Caco-2 (cell line): ENCODE data around the gene RBM4B. TPM values are rescaled to one million over a fixed set of nuclear protein-coding genes. Genes with fewer than 3 reads are reported as not detected.

Experiments used
- BruUV-seq: library from RNA; stranded (reverse); fragments of 400-500 nt; replicated peaks from 2 replicates; lab custom pipeline; 2021; lab: Mats Ljungman, UMichigan
- CTCF ChIA-PET: fragments of 300-600 bp; sonication (Branson Sonifier 250); formaldehyde crosslinking; loops from one replicate; lab custom pipeline; 2022; ENCODE audit warnings: antibody characterized with exemption; lab: Charles Lee
- POLR2A ChIA-PET: fragments of 300-600 bp; sonication (Branson Sonifier 250); formaldehyde crosslinking; loops from one replicate; lab custom pipeline; 2022; ENCODE audit warnings: antibody characterized with exemption; lab: Charles Lee
- DNase-seq, 2 experiments: peaks; one replicate each; pipeline versions ENCODE4 v3.0.0 to v3.0.0-alpha.2; 2020 to 2022
- H3K27me3 ChIP-seq: replicated peaks from 2 replicates; pipeline ENCODE4 v1.6.0; 2011; ENCODE audit warnings: low read length; ENCODE audit not compliant: control insufficient read depth, insufficient read depth
- H3K36me3 ChIP-seq: 2 replicates; pipeline ENCODE4 v1.5.1; 2011; ENCODE audit warnings: low read length; ENCODE audit not compliant: control insufficient read depth, insufficient read depth
- H3K4me1 ChIP-seq: fragments of 250-450 bp; sonication (Bioruptor Pico); 2 replicates; pipeline ENCODE4 v1.5.1; 2020; ENCODE audit warnings: mild to moderate bottlenecking
- H3K4me3 ChIP-seq: 2 replicates; pipeline ENCODE4 v1.5.1; 2011; ENCODE audit warnings: low read depth, mild to moderate bottlenecking, control low read depth, low read length
- H3K9me3 ChIP-seq: fragments of 250-450 bp; sonication (Bioruptor Pico); 2 replicates; pipeline ENCODE4 v1.5.1; 2020; ENCODE audit warnings: mild to moderate bottlenecking, moderate library complexity
- H3K27ac Mint-ChIP-seq: one replicate; pipeline ENCODE4 v1.8.0; 2022; ENCODE audit warnings: mixed read lengths; ENCODE audit not compliant: unreplicated experiment
- H3K27me3 Mint-ChIP-seq: one replicate; pipeline ENCODE4 v1.8.0; 2022; ENCODE audit warnings: mixed read lengths; ENCODE audit not compliant: insufficient read depth, unreplicated experiment
- H3K36me3 Mint-ChIP-seq: one replicate; pipeline ENCODE4 v1.8.0; 2022; ENCODE audit warnings: mild to moderate bottlenecking, mixed read lengths; ENCODE audit not compliant: insufficient read depth, unreplicated experiment
- H3K4me1 Mint-ChIP-seq: one replicate; pipeline ENCODE4 v1.8.0; 2022; ENCODE audit warnings: low read depth, mixed read lengths; ENCODE audit not compliant: unreplicated experiment
- H3K4me3 Mint-ChIP-seq: one replicate; pipeline ENCODE4 v1.8.0; 2022; ENCODE audit warnings: mild to moderate bottlenecking, moderate library complexity, mixed read lengths; ENCODE audit not compliant: unreplicated experiment
- H3K9me3 Mint-ChIP-seq: one replicate; pipeline ENCODE4 v1.8.0; 2022; ENCODE audit warnings: mixed read lengths; ENCODE audit not compliant: unreplicated experiment
- CTCF ChIP-seq, 2 experiments: fragments of 200-600 bp in 1 of 2; IDR thresholded peaks; 1 replicate in 1 of 2; 2 replicates in 1 of 2; pipeline versions ENCODE4 v1.5.1 to v1.8.0; 2011 to 2022; ENCODE audit warnings: antibody characterized with exemption in 1 of 2, control low read depth in 1 of 2, inconsistent platforms in 1 of 2, low read depth in 1 of 2, low read length in 1 of 2, mild to moderate bottlenecking in 1 of 2, moderate library complexity in 1 of 2; ENCODE audit not compliant: insufficient read depth in 1 of 2, severe bottlenecking in 1 of 2, unreplicated experiment in 1 of 2
- intact Hi-C: fragments of 100-400 bp; cut with micrococcal nuclease; formaldehyde crosslinking; loops from one replicate; pipeline ENCODE4 v1.10.0; 2022; ENCODE audit not compliant: unreplicated experiment
- total RNA-seq: library from RNA; stranded (reverse); gene quantifications from 2 replicates; pipeline ENCODE4 v1.2.3, GENCODE V29; 2022

RBM4B gene
- total RNA-seq, 1 experiment from 2014 or later = 45.8 TPM

- Mint-ChIP-seq H3K36me3 (peaks cover 41% of the 10 kb centered on the region), H3K4me3 (no peak overlapping the region), H3K27me3 (no peaks in the 10 kb centered on the region), H3K27ac (no peak overlapping the region), H3K4me1 (peaks cover 11% of the 10 kb centered on the region), H3K9me3 (no peaks in the 10 kb centered on the region)
- H3K36me3 ChIP-seq = peaks cover 6% of the 10 kb centered on the region; the same call in 1 of the 2 replicates
- no peak overlapping the region for H3K4me3 ChIP-seq
- ChIA-PET CTCF (interaction anchor here (0.8 to 1.3 kb wide), 4 partner anchors 125 to 177 kb away, joined by 3 read pairs; no protein-coding TSS in a partner anchor), POLR2A (no interaction called here)
- no peaks in the 10 kb centered on the region for H3K9me3 ChIP-seq
- DNase-seq = no peak
- H3K4me1 ChIP-seq = peaks cover 16% of the 10 kb centered on the region
- TF ChIP-seq CTCF (IDR thresholded peaks at IDR 0.05; ENCODE audit: insufficient read depth in 1 of 2, low read depth in 1 of 2, low read length in 1 of 2, severe bottlenecking in 1 of 2, unreplicated experiment in 1 of 2) = no peak
- no TSS peak for BruUV-seq
- intact Hi-C loops = no loop called here
- no peaks in the 10 kb centered on the region for H3K27me3 ChIP-seq
These were observed 15.2 kb upstream of the RBM4B start for GRCh38 chr11:66692871-66693331.

- Mint-ChIP-seq H3K27me3 (no peaks in the 10 kb centered on the region), H3K27ac (no peak overlapping the region), H3K9me3 (no peaks in the 10 kb centered on the region), H3K4me1 (peaks cover 11% of the 10 kb centered on the region), H3K4me3 (no peak overlapping the region), H3K36me3 (peaks cover 41% of the 10 kb centered on the region)
- Histone ChIP-seq H3K9me3 (no peaks in the 10 kb centered on the region), H3K36me3 (peaks cover 6% of the 10 kb centered on the region; the same call in 1 of the 2 replicates), H3K4me3 (no peak overlapping the region), H3K4me1 (peaks cover 16% of the 10 kb centered on the region), H3K27me3 (no peaks in the 10 kb centered on the region)
- intact Hi-C loops = no loop called here
- ChIA-PET POLR2A (no interaction called here), CTCF (interaction anchor here (0.8 to 1.3 kb wide), 4 partner anchors 126 to 177 kb away, joined by 3 read pairs; no protein-coding TSS in a partner anchor)
- no peak for TF ChIP-seq CTCF (IDR thresholded peaks at IDR 0.05; ENCODE audit: insufficient read depth in 1 of 2, low read depth in 1 of 2, low read length in 1 of 2, severe bottlenecking in 1 of 2, unreplicated experiment in 1 of 2)
- no peak for DNase-seq
- BruUV-seq = no TSS peak
These were observed 14.8 kb upstream of the RBM4B start for GRCh38 chr11:66692446-66692845.

- Histone ChIP-seq H3K4me3 (no peak overlapping the region), H3K9me3 (no peaks in the 10 kb centered on the region), H3K4me1 (peaks cover 16% of the 10 kb centered on the region), H3K27me3 (no peaks in the 10 kb centered on the region), H3K36me3 (peaks cover 6% of the 10 kb centered on the region; the same call in 1 of the 2 replicates)
- BruUV-seq = no TSS peak
- no peaks in the 10 kb centered on the region for H3K9me3 Mint-ChIP-seq
- peaks cover 11% of the 10 kb centered on the region for H3K4me1 Mint-ChIP-seq
- intact Hi-C loops = no loop called here
- no peak overlapping the region for H3K4me3 Mint-ChIP-seq
- POLR2A ChIA-PET = no interaction called here
- no peak for TF ChIP-seq CTCF (IDR thresholded peaks at IDR 0.05; ENCODE audit: insufficient read depth in 1 of 2, low read depth in 1 of 2, low read length in 1 of 2, severe bottlenecking in 1 of 2, unreplicated experiment in 1 of 2)
- CTCF ChIA-PET = interaction anchor here (1.5 kb wide), 1 partner anchor 13 kb away, joined by 4 read pairs; no protein-coding TSS in a partner anchor
- H3K36me3 Mint-ChIP-seq = peaks cover 41% of the 10 kb centered on the region
- H3K27ac Mint-ChIP-seq = no peak overlapping the region
- no peaks in the 10 kb centered on the region for H3K27me3 Mint-ChIP-seq
- no peak for DNase-seq
These were observed 13.8 kb upstream of the RBM4B start for GRCh38 chr11:66691311-66691980.
